ENCODE results near the gene KANK2.

GRCh38 chr19:11166281-11167142, 30.8 kb downstream of the KANK2 start:
- TF ChIP-seq CTCF (IDR thresholded peaks at IDR 0.05; ENCODE audit: low read depth, low read length) (no peak), EZH2phosphoT487 (IDR thresholded peaks at IDR 0.05; ENCODE audit: low read depth) (no peak)

Measured in OCI-LY3 (cell line).